Esophagus muscularis mucosa (tissue), 4 donors: ENCODE data around the gene LGALS7B.

Source experiments
- EP300 ChIP-seq: sonication (generic); formaldehyde crosslinking; IDR thresholded peaks from one replicate; pipeline ENCODE4 v1.6.1; 2017; ENCODE audit warnings: antibody characterized with exemption
- POLR2A ChIP-seq: fragments of 450-650 bp; IDR thresholded peaks from one replicate; pipeline ENCODE4 v1.6.1; 2017; ENCODE audit warnings: antibody characterized with exemption, moderate library complexity, mild to moderate bottlenecking, low read depth
- TF ChIP-seq, protein P1 (sequence below), 3 experiments: fragments of 200-600 bp in 2 of 3; fragments of 450-650 bp in 1 of 3; sonication (generic) in 2 of 3; IDR thresholded peaks; one replicate each; pipeline ENCODE4 v1.5.1; 2017 to 2019; ENCODE audit warnings: antibody characterized with exemption in 3 of 3, mild to moderate bottlenecking in 2 of 3, moderate library complexity in 1 of 3

GRCh38 chr19:38833092-38833425 lies 44.1 kb downstream of the LGALS7B start:
- TF ChIP-seq, protein P1, sequence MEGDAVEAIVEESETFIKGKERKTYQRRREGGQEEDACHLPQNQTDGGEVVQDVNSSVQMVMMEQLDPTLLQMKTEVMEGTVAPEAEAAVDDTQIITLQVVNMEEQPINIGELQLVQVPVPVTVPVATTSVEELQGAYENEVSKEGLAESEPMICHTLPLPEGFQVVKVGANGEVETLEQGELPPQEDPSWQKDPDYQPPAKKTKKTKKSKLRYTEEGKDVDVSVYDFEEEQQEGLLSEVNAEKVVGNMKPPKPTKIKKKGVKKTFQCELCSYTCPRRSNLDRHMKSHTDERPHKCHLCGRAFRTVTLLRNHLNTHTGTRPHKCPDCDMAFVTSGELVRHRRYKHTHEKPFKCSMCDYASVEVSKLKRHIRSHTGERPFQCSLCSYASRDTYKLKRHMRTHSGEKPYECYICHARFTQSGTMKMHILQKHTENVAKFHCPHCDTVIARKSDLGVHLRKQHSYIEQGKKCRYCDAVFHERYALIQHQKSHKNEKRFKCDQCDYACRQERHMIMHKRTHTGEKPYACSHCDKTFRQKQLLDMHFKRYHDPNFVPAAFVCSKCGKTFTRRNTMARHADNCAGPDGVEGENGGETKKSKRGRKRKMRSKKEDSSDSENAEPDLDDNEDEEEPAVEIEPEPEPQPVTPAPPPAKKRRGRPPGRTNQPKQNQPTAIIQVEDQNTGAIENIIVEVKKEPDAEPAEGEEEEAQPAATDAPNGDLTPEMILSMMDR (IDR thresholded peaks at IDR 0.05): no peak
- TF ChIP-seq POLR2A (no peak), EP300 (no peak)
